Cerebellar nuclear complex (tissue), 1 donor: ENCODE measurements around the gene CIITA.

ENCODE experiments used
- DNase-seq, 2 experiments: peaks; one replicate each; lab custom pipeline; 2025; lab: John Stamatoyannopoulos, UW

Gene CIITA

GRCh38 chr16:10978871-10979446 lies 102.0 kb downstream of the CIITA start:
- DNase-seq = no peak

GRCh38 chr16:10979717-10980601 lies 103.0 kb downstream of the CIITA start:
- no peak for DNase-seq

GRCh38 chr16:10980813-10981212 lies 103.8 kb downstream of the CIITA start:
- no peak for DNase-seq

DNA sequence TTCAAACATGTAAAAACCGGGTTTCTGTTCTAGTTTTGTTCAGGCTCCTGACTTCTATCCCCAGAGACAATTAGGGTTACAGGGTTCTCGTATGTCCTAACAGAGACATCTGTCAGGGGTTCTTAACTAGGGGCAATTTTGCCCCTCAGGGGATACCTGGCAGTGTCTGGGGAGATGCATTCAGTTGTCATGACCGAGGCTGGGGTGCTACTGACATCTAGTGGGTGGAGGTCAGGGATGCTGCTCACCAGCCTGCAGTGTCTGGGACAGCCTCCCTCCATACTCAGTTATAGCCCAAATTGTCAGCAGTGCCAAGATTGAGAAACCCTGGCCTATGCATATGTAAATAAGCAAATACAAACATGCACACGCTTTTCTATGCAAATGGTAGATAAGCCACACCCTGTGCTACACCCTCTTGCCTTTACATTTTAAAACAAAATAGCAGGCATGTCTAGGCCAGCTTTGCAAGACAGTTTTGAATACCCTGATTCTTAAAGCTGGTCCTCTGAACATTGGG lies 104.8 kb downstream of the CIITA start:
- DNase-seq = no peak

- no peak for DNase-seq
Measured at GRCh38 chr16:10982465-10983150, 105.6 kb downstream of the CIITA start.

DNA sequence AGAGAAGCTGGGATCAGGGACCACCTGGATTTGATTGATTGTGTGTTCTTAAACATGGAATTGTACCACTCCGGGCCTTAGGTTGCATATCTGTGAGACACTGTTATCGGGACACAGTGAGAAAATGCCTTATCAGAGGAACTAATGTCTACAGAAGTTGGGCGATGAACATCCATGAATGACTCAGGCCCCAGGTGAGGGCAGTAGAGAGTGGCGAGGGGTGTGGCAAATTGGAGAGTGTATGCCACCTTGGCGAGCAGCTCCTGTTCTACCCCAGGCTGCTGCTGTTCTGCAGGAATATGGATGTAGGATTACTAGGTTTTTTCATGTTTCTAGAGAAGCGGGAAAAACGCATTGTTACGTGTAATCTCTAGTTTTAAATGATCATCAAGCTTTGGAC lies 106.2 kb downstream of the CIITA start:
- no peak for DNase-seq

DNA sequence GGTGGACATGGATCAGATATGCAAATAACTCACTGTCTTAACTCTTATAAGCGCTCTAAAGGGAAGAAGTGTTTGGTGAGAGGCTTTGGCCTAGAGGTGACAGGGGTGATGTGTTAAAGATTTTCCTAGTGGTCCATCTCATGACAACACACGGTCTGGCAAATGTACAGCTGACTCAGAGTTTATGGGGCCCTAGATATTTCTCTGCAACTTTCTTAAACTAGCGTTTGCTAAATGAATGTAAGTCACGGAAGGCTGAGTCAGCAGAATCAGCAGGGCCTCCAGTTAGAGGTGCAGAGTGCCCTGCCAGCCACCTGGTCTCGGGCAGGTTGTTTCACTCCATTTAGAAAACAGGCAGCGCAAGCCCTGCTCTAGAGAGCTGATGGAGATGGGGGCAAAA lies 107.5 kb downstream of the CIITA start:
- DNase-seq = no peak
